K562 (cell line): ENCODE data around the gene MKLN1. TPM values are rescaled to one million over a fixed set of nuclear protein-coding genes. Genes with fewer than 3 reads are reported as not detected.

ENCODE experiments used
- ATAC-seq: fragments of 200-7000 bp; cut with Tn5 transposase; 3 replicates; pipeline ENCODE4 v1.9.1; 2020; ENCODE audit warnings: moderate library complexity
- BruUV-seq: library from RNA; stranded (reverse); fragments of 400-500 nt; replicated peaks from 2 replicates; lab custom pipeline; 2021; lab: Mats Ljungman, UMichigan
- CTCF ChIA-PET: fragments of 300-600 bp; formaldehyde crosslinking; extraction: SDS; loops from one replicate; lab custom pipeline; 2021; ENCODE audit warnings: low intra/inter-chr PET ratio; lab: Yijun Ruan, JAX
- POLR2A ChIA-PET: fragments of 300-600, 350-650 bp; sonication (Branson Sonifier 250); formaldehyde crosslinking; extraction: SDS; loops from one replicate; lab custom pipeline; 2021; ENCODE audit warnings: antibody characterized with exemption, inconsistent platforms; lab: Yijun Ruan, JAX
- DNase-seq, 4 experiments: peaks; one replicate each; pipeline versions ENCODE4 v3.0.0 to v3.0.0-alpha.2; 2011 to 2018; ENCODE audit warnings: low spot score in 3 of 4, mixed read lengths in 3 of 4; ENCODE audit errors: extremely low read depth in 1 of 4
- FAIRE-seq: peaks from 2 replicates; lab custom pipeline; 2011; peaks lifted over from hg19 to GRCh38; lab: Jason Lieb, UNC
- H2AFZ ChIP-seq: 2 replicates; pipeline ENCODE4 v1.6.0; 2011; ENCODE audit warnings: low read depth, low read length, control low read depth, inconsistent platforms
- H3K27ac ChIP-seq: fragments of 200-600 bp; 3 replicates; pipeline ENCODE4 v1.8.0; 2011; ENCODE audit warnings: low read depth, mild to moderate bottlenecking, control low read depth, inconsistent platforms, low read length, moderate library complexity, mixed read lengths; ENCODE audit errors: extremely low read depth
- H3K27me3 ChIP-seq, 2 experiments: fragments of 300-600 bp in 1 of 2; 2 replicates in 1 of 2; 3 replicates in 1 of 2; pipeline versions ENCODE4 v1.6.0 to v1.8.0; 2011; ENCODE audit warnings: inconsistent platforms in 2 of 2, low read length in 2 of 2, mild to moderate bottlenecking in 1 of 2, mixed read lengths in 1 of 2, moderate library complexity in 1 of 2; ENCODE audit not compliant: control insufficient read depth in 2 of 2, insufficient read depth in 2 of 2
- H3K36me3 ChIP-seq: fragments of 300-600 bp; 3 replicates; pipeline ENCODE4 v1.8.0; 2011; ENCODE audit warnings: mild to moderate bottlenecking, low read length, inconsistent platforms; ENCODE audit not compliant: control insufficient read depth, insufficient read depth
- H3K4me1 ChIP-seq, 2 experiments: fragments of 200-600 bp in 1 of 2; replicated peaks in 1 of 2; 2 replicates in 1 of 2; 3 replicates in 1 of 2; pipeline versions ENCODE4 v1.5.1 to v1.8.0; 2011; ENCODE audit warnings: inconsistent platforms in 2 of 2, low read length in 2 of 2, mild to moderate bottlenecking in 1 of 2, mixed read lengths in 1 of 2, moderate library complexity in 1 of 2; ENCODE audit not compliant: control insufficient read depth in 2 of 2, insufficient read depth in 2 of 2
- H3K4me2 ChIP-seq: 2 replicates; pipeline ENCODE4 v1.6.1; 2011; ENCODE audit warnings: low read length, control low read depth, inconsistent platforms, mixed read lengths; ENCODE audit not compliant: insufficient read depth
- H3K4me3 ChIP-seq: fragments of 200-600 bp; sonication (generic), shearing (Covaris generic); 2 replicates; pipeline ENCODE4 v1.5.1; 2016; ENCODE audit warnings: control low read depth, inconsistent platforms
- H3K79me2 ChIP-seq: fragments of 200-600 bp; 3 replicates; pipeline ENCODE4 v1.8.0; 2011; ENCODE audit warnings: low read length, inconsistent platforms; ENCODE audit not compliant: control insufficient read depth, insufficient read depth
- H3K9ac ChIP-seq, 2 experiments: 2 replicates each; pipeline versions ENCODE4 v1.6.0 to v1.6.1; 2011; ENCODE audit warnings: low read depth in 2 of 2, low read length in 2 of 2, control low read depth in 1 of 2, inconsistent platforms in 1 of 2, mild to moderate bottlenecking in 1 of 2, mixed read lengths in 1 of 2; ENCODE audit not compliant: insufficient read depth in 1 of 2
- H3K9me1 ChIP-seq: one replicate; pipeline ENCODE4 v1.6.0; 2011; ENCODE audit warnings: inconsistent platforms, mild to moderate bottlenecking, low read length, moderate library complexity; ENCODE audit not compliant: control insufficient read depth, insufficient read depth
- H3K9me3 ChIP-seq: replicated peaks from 2 replicates; pipeline ENCODE4 v1.5.1; 2011; ENCODE audit warnings: low read depth, low read length, inconsistent platforms; ENCODE audit not compliant: control insufficient read depth, insufficient read depth
- H4K20me1 ChIP-seq: replicated peaks from 2 replicates; pipeline ENCODE4 v1.6.1; 2011; ENCODE audit warnings: low read length, inconsistent platforms, mixed read lengths; ENCODE audit not compliant: control insufficient read depth, insufficient read depth
- ARID4B ChIP-seq: sonication (generic); formaldehyde crosslinking; IDR thresholded peaks from 2 replicates; pipeline ENCODE4 v1.8.0; 2022; ENCODE audit warnings: mild to moderate bottlenecking, missing genetic modification reagents
- CBFA2T2 ChIP-seq: fragments of 450-650 bp; conservative IDR thresholded peaks from 2 replicates; pipeline ENCODE4 v1.6.1; 2017; ENCODE audit warnings: mild to moderate bottlenecking
- PCBP2 ChIP-seq: fragments of 200-400 bp; formaldehyde crosslinking; IDR thresholded peaks from 2 replicates; pipeline ENCODE4 v1.6.1; 2018; ENCODE audit warnings: low read length, low read depth, mild to moderate bottlenecking, moderate library complexity; ENCODE audit not compliant: poor library complexity, severe bottlenecking
- ZBTB9 ChIP-seq: fragments of 450-650 bp; formaldehyde crosslinking; IDR thresholded peaks from 2 replicates; pipeline ENCODE4 v1.4.0; 2020; ENCODE audit warnings: mild to moderate bottlenecking, moderate library complexity
- WGBS: fragments of 100-300 bp; shearing (Covaris generic); methylation state at CpG from one replicate; pipeline ENCODE4 v1.1.6; 2016; ENCODE audit warnings: low coverage, mixed read lengths; ENCODE audit not compliant: insufficient coverage; ENCODE audit errors: missing lambda C conversion rate; 5-methylcytosine and 5-hydroxymethylcytosine counted together
- in situ Hi-C: fragments of 300-500 bp; cut with MboI; formaldehyde crosslinking; loops from 4 replicates; pipeline ENCODE4 v1.15.0; 2018; ENCODE audit warnings: inconsistent platforms, mixed read lengths
- intact Hi-C: fragments of 100-400 bp; cut with micrococcal nuclease; formaldehyde crosslinking; loops from 2 replicates; pipeline ENCODE4 v1.14.2; 2022
- polyA plus RNA-seq, 8 experiments: library from polyadenylated mRNA; depleted of rRNA in 4 of 8; stranded (reverse) in 5 of 8; unstranded in 3 of 8; fragments of >200 nt; fragmentation: Nextera tagmentation in 2 of 8; fragmentation: Illumina TruSeq in 1 of 8; extraction: Ambion mirVana in 2 of 8; extraction: Trizol in 1 of 8; gene quantifications; 2 replicates each; pipeline versions ENCODE4 v1.2.1 to v1.2.3, GENCODE V29; 2011 to 2014; ENCODE audit warnings: inconsistent platforms in 1 of 8, missing spikeins in 1 of 8
- total RNA-seq, 7 experiments: library from RNA; depleted of rRNA in 6 of 7; stranded (reverse); fragments of >200 nt in 6 of 7; fragmentation: Illumina TruSeq in 2 of 7; extraction: Trizol in 2 of 7; gene quantifications; 2 replicates each; pipeline versions ENCODE4 v1.2.1 to v1.2.3, GENCODE V29; 2011 to 2021; ENCODE audit warnings: low replicate concordance in 1 of 7

Gene MKLN1
- total and polyA plus RNA-seq, 9 of the 15 experiments (the other 6 are each of a cell fraction or from before 2014, with no cell fraction given): 18.6 to 80.4 (median 56.0) TPM

- Histone ChIP-seq H3K9me1 (no peaks in the 10 kb centered on the region), H3K36me3 (peaks cover 18% of the 10 kb centered on the region; the same call in 2 of the 3 replicates), H3K4me1 (no peaks in the 10 kb centered on the region), H3K9ac (no peak overlapping the region), H3K9me3 (no peaks in the 10 kb centered on the region), H3K79me2 (no peaks in the 10 kb centered on the region), H3K4me2 (no peak overlapping the region), H2AFZ (no peak overlapping the region), H4K20me1 (peaks cover 25% of the 10 kb centered on the region; the same call in 1 of the 2 replicates), H3K4me3 (no peak overlapping the region), H3K27ac (no peak overlapping the region), H3K27me3 (0 out of 5 replicates have a peak, but pooled peaks cover 0 to 7% of the 10 kb centered on the region in 2 experiments)
- 87% methylated on average over 6 of the region's 6 CpGs for WGBS
- DNase-seq (no peak), ATAC-seq (no peak), FAIRE-seq (no peak)
- POLR2A ChIA-PET: interaction anchor here (0.6 to 2.0 kb wide), 4 partner anchors 9 to 865 kb away, joined by 4 to 6 read pairs (median 4); no protein-coding TSS in a partner anchor
- no TSS peak for BruUV-seq
- intact Hi-C loops: no loop called here
- in situ Hi-C loops: loop anchor here (10.0 kb wide), 1 partner anchor 155 kb away; no protein-coding TSS in a partner anchor
- CTCF ChIA-PET: no interaction called here
- TF ChIP-seq CBFA2T2: no peak
- no peak for TF ChIP-seq ZBTB9
Measured at GRCh38 chr7:131499801-131500200, 172.1 kb downstream of the MKLN1 start.

- ATAC-seq: no peak
- H3K4me3 ChIP-seq: no peak overlapping the region
- FAIRE-seq: no peak
- no peaks in the 10 kb centered on the region for H3K79me2 ChIP-seq
- H3K27ac ChIP-seq: no peak overlapping the region
- no peak overlapping the region for H2AFZ ChIP-seq
- no peak for DNase-seq
- no peak overlapping the region for H3K9ac ChIP-seq
- H3K36me3 ChIP-seq: peaks cover 18% of the 10 kb centered on the region; the same call in 2 of the 3 replicates
- BruUV-seq: no TSS peak
- peaks cover 26% of the 10 kb centered on the region; the same call in 1 of the 2 replicates for H4K20me1 ChIP-seq
- in situ Hi-C loops (loop anchor here (10.0 kb wide), 1 partner anchor 154 kb away; no protein-coding TSS in a partner anchor), intact Hi-C loops (no loop called here)
- 78% methylated on average over 1 of the region's 1 CpG for WGBS
- no peaks in the 10 kb centered on the region for H3K9me3 ChIP-seq
- ChIA-PET CTCF (no interaction called here), POLR2A (interaction anchor here (0.6 to 2.0 kb wide), 6 partner anchors 10 to 864 kb away, joined by 3 to 7 read pairs (median 4); no protein-coding TSS in a partner anchor)
- H3K4me2 ChIP-seq: no peak overlapping the region
- no peaks in the 10 kb centered on the region for H3K9me1 ChIP-seq
- no peaks in the 10 kb centered on the region for H3K4me1 ChIP-seq
- H3K27me3 ChIP-seq: 0 out of 5 replicates have a peak, but pooled peaks cover 0 to 11% of the 10 kb centered on the region in 2 experiments
- TF ChIP-seq ARID4B (CRISPR knock-in tag) (no peak), PCBP2 (no peak)
Measured at GRCh38 chr7:131500357-131500756, 172.7 kb downstream of the MKLN1 start.
